ENCODE data around the gene IL21R. TPM values are rescaled to one million over a fixed set of nuclear protein-coding genes. Genes with fewer than 3 reads are reported as not detected.

IL21R gene
- total and polyA plus RNA-seq, 3 donors from 2014 or later = 0.31 to 2.3 (median 0.87) TPM

- TF ChIP-seq POLR2A (IDR thresholded peaks at IDR 0.05) (no peak), CTCF (IDR thresholded peaks at IDR 0.05) (no peak)
These were observed 69.7 kb downstream of the IL21R start for GRCh38 chr16:27471661-27472060.

DNA sequence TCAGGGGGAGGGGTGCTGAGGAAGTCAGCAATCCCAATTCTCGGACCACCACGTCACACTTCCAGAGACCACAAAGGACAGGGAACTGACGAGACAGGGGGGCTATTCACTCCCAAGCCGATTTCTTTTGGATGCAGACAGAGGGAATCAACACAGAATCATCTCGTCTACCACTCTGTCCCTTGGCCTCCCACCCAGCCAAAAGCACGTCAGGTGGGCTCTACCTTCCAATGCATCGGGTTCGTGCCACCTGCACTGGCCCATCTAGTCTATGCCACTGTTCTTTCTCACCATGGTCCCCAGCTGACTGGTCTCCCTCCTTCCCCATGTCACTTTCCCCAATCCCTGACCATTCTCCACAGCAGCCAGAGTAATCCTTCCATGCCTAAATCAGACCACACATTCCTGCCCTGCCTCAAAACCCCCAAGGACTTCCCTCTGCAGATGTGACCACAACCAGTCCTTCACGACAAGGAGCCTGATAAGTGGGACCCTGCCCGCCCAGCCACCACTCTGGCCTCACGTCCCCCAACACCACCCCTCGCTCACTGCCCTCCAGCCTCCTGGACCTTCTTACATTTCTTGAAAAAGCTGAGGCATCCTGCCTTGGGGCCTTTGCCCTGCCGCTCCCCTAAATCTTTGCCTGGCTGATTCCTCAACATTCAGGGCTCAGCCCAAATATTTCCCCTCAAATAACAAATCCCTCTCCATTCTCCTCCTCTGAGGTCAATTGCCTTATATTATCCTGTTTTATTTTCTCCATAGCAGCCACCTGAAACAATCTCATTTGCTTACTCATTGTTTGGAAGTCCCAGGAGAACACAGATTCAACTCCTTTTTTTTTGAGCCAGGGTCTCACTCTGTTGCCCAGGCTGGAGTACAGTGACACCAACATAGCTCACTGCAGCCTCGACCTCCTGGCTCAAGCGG is 70.4 kb downstream of the IL21R start:
- Histone ChIP-seq H3K9me3 (no peaks in the 10 kb centered on the region), H3K4me1 (no peaks in the 10 kb centered on the region), H3K27ac (no peak overlapping the region), H3K27me3 (no peaks in the 10 kb centered on the region), H3K4me3 (no peak overlapping the region), H3K36me3 (ENCODE audit: low read depth, missing control alignments) (peaks cover 3% of the 10 kb centered on the region)
- WGBS, 2 donors = 86 to 96% methylated on average over 15 of the region's 15 CpGs
- no peak for DNase-seq
- intact Hi-C loops (cut with DNase I; ENCODE audit: low total_unique reads) = no loop called here
- TF ChIP-seq CTCF (IDR thresholded peaks at IDR 0.05) (no peak), POLR2A (IDR thresholded peaks at IDR 0.05) (no peak)

More at GRCh38 chr16:27471661-27472060, 69.7 kb downstream of the IL21R start:
- Histone ChIP-seq H3K27me3 (no peaks in the 10 kb centered on the region), H3K27ac (no peak overlapping the region), H3K4me3 (no peak overlapping the region), H3K36me3 (ENCODE audit: low read depth, missing control alignments) (peaks cover 3% of the 10 kb centered on the region), H3K9me3 (no peaks in the 10 kb centered on the region), H3K4me1 (no peaks in the 10 kb centered on the region)
- WGBS, 2 donors = 91 to 94% methylated on average over 19 of the region's 19 CpGs
- DNase-seq = no peak
- intact Hi-C loops (cut with DNase I; ENCODE audit: low total_unique reads) = no loop called here

DNA sequence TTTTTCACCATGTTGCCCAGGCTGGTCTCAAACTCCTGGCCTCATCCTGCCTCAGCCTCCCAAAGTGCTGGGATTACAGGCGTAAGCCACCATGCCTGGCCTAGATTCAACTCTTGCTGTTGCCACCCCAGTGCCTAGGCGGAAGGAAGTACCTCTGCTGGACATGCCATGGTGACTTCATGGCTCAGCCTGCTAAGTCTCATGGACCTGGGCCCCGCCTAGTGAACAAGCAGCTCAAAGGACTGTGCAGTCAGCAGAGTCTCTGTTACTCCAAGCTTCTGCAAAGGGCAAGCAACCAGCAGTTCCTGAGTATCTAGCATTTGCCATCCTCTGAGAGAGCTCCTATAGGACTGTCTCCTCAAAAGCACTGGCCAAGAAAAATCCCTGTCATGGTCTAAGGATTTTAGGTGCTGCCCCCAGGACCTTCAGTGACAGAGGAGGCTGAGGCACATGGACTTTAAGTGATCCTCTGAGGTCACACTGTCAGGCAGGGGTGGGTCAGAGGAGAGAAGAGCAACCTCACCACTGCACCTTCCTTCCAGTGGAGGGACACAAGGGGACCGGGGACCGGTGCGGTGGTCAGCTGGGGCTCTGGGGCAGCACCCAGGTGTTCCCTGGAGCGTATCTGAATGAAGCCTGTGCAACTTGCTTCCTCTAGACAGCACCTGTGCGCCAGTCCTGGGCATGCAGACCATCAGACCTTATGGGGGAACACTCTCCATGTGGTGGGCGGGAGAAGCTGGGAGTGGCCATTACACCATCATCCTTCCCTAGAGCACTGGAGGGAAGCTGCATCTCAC is 71.3 kb downstream of the IL21R start:
- H3K36me3 ChIP-seq (ENCODE audit: low read depth, missing control alignments) = peaks cover 3% of the 10 kb centered on the region
- H3K4me3 ChIP-seq = no peak overlapping the region
- 94 to 97% methylated on average over 5 to 9 of the region's 9 CpGs for WGBS, 2 donors
- H3K4me1 ChIP-seq = no peaks in the 10 kb centered on the region
- TF ChIP-seq CTCF (IDR thresholded peaks at IDR 0.05) (no peak), POLR2A (IDR thresholded peaks at IDR 0.05) (no peak)
- intact Hi-C loops (cut with DNase I; ENCODE audit: low total_unique reads) = no loop called here
- H3K27me3 ChIP-seq = no peaks in the 10 kb centered on the region
- no peaks in the 10 kb centered on the region for H3K9me3 ChIP-seq
- DNase-seq = no peak
- no peak overlapping the region for H3K27ac ChIP-seq

GRCh38 chr16:27474041-27474440 is 72.1 kb downstream of the IL21R start:
- 93 to 97% methylated on average over 3 to 9 of the region's 9 CpGs for WGBS, 2 donors
- TF ChIP-seq POLR2A (IDR thresholded peaks at IDR 0.05) = no peak
- TF ChIP-seq CTCF (IDR thresholded peaks at IDR 0.05) = no peak
- H3K9me3 ChIP-seq = no peaks in the 10 kb centered on the region
- H3K4me1 ChIP-seq = no peaks in the 10 kb centered on the region
- intact Hi-C loops (cut with DNase I; ENCODE audit: low total_unique reads) = no loop called here
- H3K36me3 ChIP-seq (ENCODE audit: low read depth, missing control alignments) = peaks cover 3% of the 10 kb centered on the region
- H3K27ac ChIP-seq = no peak overlapping the region
- H3K4me3 ChIP-seq = no peak overlapping the region
- no peaks in the 10 kb centered on the region for H3K27me3 ChIP-seq
- no peak for DNase-seq
